CD14-positive monocyte (primary cell): Measurements from ENCODE around the gene KRT73. TPM values are rescaled to one million over a fixed set of nuclear protein-coding genes. Genes with fewer than 3 reads are reported as not detected.

ENCODE experiments used
- DNase-seq, 3 donors: peaks; one replicate each; pipeline ENCODE4 v3.0.0-alpha.2; 2011 to 2022
- H2AFZ ChIP-seq: 2 replicates; pipeline ENCODE4 v1.6.0; 2012; ENCODE audit warnings: mild to moderate bottlenecking, low read depth, low read length, inconsistent platforms; ENCODE audit not compliant: insufficient read depth, poor library complexity, severe bottlenecking
- H3K27ac ChIP-seq, 2 donors: 1 replicate in 1 of 2; 2 replicates in 1 of 2; pipeline ENCODE4 v1.5.1; 2012 to 2013; ENCODE audit warnings: low read length in 2 of 2, control low read depth in 1 of 2, inconsistent platforms in 1 of 2, low read depth in 1 of 2, mild to moderate bottlenecking in 1 of 2
- H3K27me3 ChIP-seq, 2 donors: one replicate each; pipeline versions ENCODE4 v1.6.0 to v1.6.1; 2011 to 2013; ENCODE audit warnings: low read length in 2 of 2; ENCODE audit not compliant: control insufficient read depth in 2 of 2, insufficient read depth in 2 of 2
- H3K36me3 ChIP-seq, 2 donors: replicated peaks in 1 of 2; 1 replicate in 1 of 2; 2 replicates in 1 of 2; pipeline versions ENCODE4 v1.5.1 to v1.6.1; 2012 to 2013; ENCODE audit warnings: low read length in 2 of 2, control low read depth in 1 of 2, inconsistent platforms in 1 of 2, mild to moderate bottlenecking in 1 of 2; ENCODE audit not compliant: insufficient read depth in 2 of 2, control insufficient read depth in 1 of 2
- H3K4me1 ChIP-seq, 2 donors: 1 replicate in 1 of 2; 2 replicates in 1 of 2; pipeline versions ENCODE4 v1.5.1 to v1.6.1; 2012 to 2013; ENCODE audit warnings: low read length in 2 of 2, control low read depth in 1 of 2, inconsistent platforms in 1 of 2, mild to moderate bottlenecking in 1 of 2, moderate library complexity in 1 of 2; ENCODE audit not compliant: insufficient read depth in 2 of 2, control insufficient read depth in 1 of 2
- H3K4me2 ChIP-seq: replicated peaks from 2 replicates; pipeline ENCODE3; 2012; ENCODE audit warnings: low read length, moderate library complexity, mild to moderate bottlenecking; ENCODE audit not compliant: poor library complexity, severe bottlenecking; ENCODE audit errors: extremely low read depth
- H3K4me3 ChIP-seq, 3 experiments: fragments of 200-600 bp in 1 of 3; sonication (generic) in 1 of 3; replicated peaks in 1 of 3; 1 replicate in 2 of 3; 2 replicates in 1 of 3; pipeline ENCODE4 v1.5.1; 2011 to 2013; ENCODE audit warnings: low read length in 3 of 3, mild to moderate bottlenecking in 3 of 3, control low read depth in 2 of 3, low read depth in 2 of 3, inconsistent platforms in 1 of 3, moderate library complexity in 1 of 3
- H3K79me2 ChIP-seq: 2 replicates; pipeline ENCODE4 v1.6.0; 2012; ENCODE audit warnings: mild to moderate bottlenecking, control low read depth, inconsistent platforms, low read length, moderate library complexity; ENCODE audit not compliant: insufficient read depth
- H3K9ac ChIP-seq: 2 replicates; pipeline ENCODE4 v1.6.0; 2017; ENCODE audit warnings: low read length, mild to moderate bottlenecking; ENCODE audit not compliant: insufficient read depth, poor library complexity, severe bottlenecking
- H3K9me3 ChIP-seq, 2 donors: replicated peaks in 1 of 2; 1 replicate in 1 of 2; 2 replicates in 1 of 2; pipeline versions ENCODE4 v1.5.1 to v1.6.1; 2012 to 2013; ENCODE audit warnings: low read length in 2 of 2, control low read depth in 1 of 2; ENCODE audit not compliant: control insufficient read depth in 1 of 2, insufficient read depth in 1 of 2
- H4K20me1 ChIP-seq: 2 replicates; pipeline ENCODE4 v1.6.0; 2012; ENCODE audit warnings: mild to moderate bottlenecking, low read length, control low read depth, moderate library complexity; ENCODE audit not compliant: insufficient read depth
- H3K27ac Mint-ChIP-seq, 7 donors: one replicate each; pipeline ENCODE4 v1.8.0; 2020; ENCODE audit warnings: mild to moderate bottlenecking in 7 of 7, mixed read lengths in 7 of 7, moderate library complexity in 6 of 7, inconsistent platforms in 2 of 7
- H3K27me3 Mint-ChIP-seq, 3 donors: one replicate each; pipeline ENCODE4 v1.8.0; 2021 to 2022; ENCODE audit warnings: low read depth in 3 of 3, mild to moderate bottlenecking in 3 of 3, mixed read lengths in 3 of 3, moderate library complexity in 3 of 3, inconsistent platforms in 1 of 3
- H3K36me3 Mint-ChIP-seq, 2 donors: one replicate each; pipeline ENCODE4 v1.8.0; 2020; ENCODE audit warnings: mixed read lengths in 2 of 2, inconsistent platforms in 1 of 2, mild to moderate bottlenecking in 1 of 2
- H3K4me1 Mint-ChIP-seq: one replicate; pipeline ENCODE4 v1.8.0; 2020; ENCODE audit warnings: mild to moderate bottlenecking, mixed read lengths
- H3K4me3 Mint-ChIP-seq, 2 donors: one replicate each; pipeline ENCODE4 v1.8.0; 2020; ENCODE audit warnings: mild to moderate bottlenecking in 2 of 2, mixed read lengths in 2 of 2, moderate library complexity in 1 of 2
- H3K9me3 Mint-ChIP-seq, 7 donors: one replicate each; pipeline ENCODE4 v1.8.0; 2020 to 2022; ENCODE audit warnings: mixed read lengths in 7 of 7, mild to moderate bottlenecking in 6 of 7, moderate library complexity in 6 of 7, inconsistent platforms in 2 of 7
- CTCF ChIP-seq: fragments of 200-600 bp; IDR thresholded peaks from one replicate; pipeline ENCODE4 v1.8.0; 2022; ENCODE audit warnings: antibody characterized with exemption, mild to moderate bottlenecking
- WGBS: methylation state at CpG from one replicate; pipeline ENCODE4 v1.1.5; 2013; ENCODE audit warnings: missing lambda C conversion rate; ENCODE audit not compliant: insufficient coverage; 5-methylcytosine and 5-hydroxymethylcytosine counted together
- intact Hi-C, 2 donors: fragments of 100-400 bp; cut with micrococcal nuclease; formaldehyde crosslinking; loops; one replicate each; pipeline versions ENCODE4 v1.15.0 to v1.15.1; 2023
- polyA plus RNA-seq, 3 donors: library from polyadenylated mRNA; depleted of rRNA in 1 of 3; unstranded in 2 of 3; stranded (reverse) in 1 of 3; fragments of 300-500 nt in 2 of 3; fragments of >200 nt in 1 of 3; fragmentation: Illumina TruSeq in 2 of 3; gene quantifications; 1 replicate in 2 of 3; 2 replicates in 1 of 3; pipeline ENCODE4 v1.2.3, GENCODE V29; 2012 to 2021

Gene KRT73
- polyA plus RNA-seq, 3 donors = not detected

DNA sequence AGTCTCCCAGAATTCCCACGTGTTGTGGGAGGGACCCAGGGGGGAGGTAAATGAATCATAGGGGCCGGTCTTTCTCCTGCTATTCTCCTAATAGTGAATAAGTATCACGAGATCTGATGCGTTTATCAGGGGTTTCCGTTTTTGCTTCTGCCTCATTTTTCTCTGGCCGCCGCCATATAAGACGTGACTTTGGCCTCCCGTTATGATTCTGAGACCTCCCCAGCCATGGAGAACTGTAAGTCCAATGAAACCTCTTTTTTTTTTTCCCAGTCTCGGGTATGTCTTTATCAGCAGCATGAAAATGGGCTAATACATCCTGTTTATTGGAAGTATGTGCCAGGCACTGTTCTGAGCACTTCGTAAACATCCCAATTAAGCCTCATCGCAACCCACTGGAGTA is 17.9 kb downstream of the KRT73 start:
- Histone ChIP-seq H3K9ac (no peak overlapping the region), H2AFZ (no peak overlapping the region), H3K9me3 (peaks cover 0 to 5% of the 10 kb centered on the region in 2 donors), H4K20me1 (no peaks in the 10 kb centered on the region), H3K27me3 (peaks cover 19 to 28% of the 10 kb centered on the region in 2 donors), H3K4me2 (no peak overlapping the region), H3K36me3 (no peaks in the 10 kb centered on the region), H3K4me3 (no peak overlapping the region), H3K79me2 (no peaks in the 10 kb centered on the region), H3K4me1 (no peaks in the 10 kb centered on the region), H3K27ac (no peak overlapping the region)
- no peaks in the 10 kb centered on the region for H3K4me1 Mint-ChIP-seq
- 96% methylated on average over 8 of the region's 12 CpGs for WGBS
- no peak for DNase-seq
- no peaks in the 10 kb centered on the region for H3K36me3 Mint-ChIP-seq
- TF ChIP-seq CTCF = no peak
- H3K27me3 Mint-ChIP-seq = peaks cover 21 to 40% (median 31%) of the 10 kb centered on the region in 3 donors
- intact Hi-C loops = no loop called here
- H3K27ac Mint-ChIP-seq = no peak overlapping the region
- peaks cover 0 to 11% (median 5%) of the 10 kb centered on the region in 7 donors for H3K9me3 Mint-ChIP-seq
- peak overlapping the region in 1 of 2 donors; percentile 60 for H3K4me3 Mint-ChIP-seq

DNA sequence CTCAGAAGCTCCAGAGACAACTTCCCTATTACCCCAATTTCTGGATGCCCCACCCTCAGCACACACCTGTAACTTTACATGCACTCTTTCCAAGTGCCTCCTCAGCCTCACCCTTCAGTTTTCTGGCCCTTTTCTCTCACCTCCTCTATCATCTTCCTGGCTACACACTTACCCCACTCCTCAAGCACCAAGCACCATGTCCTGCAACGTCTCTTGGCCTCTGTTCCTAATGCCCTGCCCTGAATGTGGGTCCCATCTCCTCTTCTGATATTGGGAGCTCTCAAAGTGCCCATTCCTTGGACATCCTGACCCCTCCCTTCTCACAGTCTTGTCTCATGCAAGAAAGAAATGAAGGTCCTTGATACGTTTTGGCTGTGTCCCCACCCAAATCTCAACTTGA is 18.3 kb downstream of the KRT73 start:
- intact Hi-C loops = no loop called here
- peaks cover 19 to 28% of the 10 kb centered on the region in 2 donors for H3K27me3 ChIP-seq
- 67% methylated on average over 1 of the region's 2 CpGs for WGBS
- H3K79me2 ChIP-seq = no peaks in the 10 kb centered on the region
- H3K4me2 ChIP-seq = no peak overlapping the region
- Mint-ChIP-seq H3K4me1 (no peaks in the 10 kb centered on the region), H3K9me3 (peaks cover 0 to 11% (median 5%) of the 10 kb centered on the region in 7 donors), H3K36me3 (no peaks in the 10 kb centered on the region), H3K4me3 (peak overlapping the region in 1 of 2 donors; percentile 60), H3K27ac (no peak overlapping the region), H3K27me3 (peaks cover 21 to 40% (median 31%) of the 10 kb centered on the region in 3 donors)
- H3K27ac ChIP-seq = no peak overlapping the region
- H3K4me3 ChIP-seq = no peak overlapping the region
- DNase-seq = no peak
- H3K36me3 ChIP-seq = no peaks in the 10 kb centered on the region
- no peaks in the 10 kb centered on the region for H4K20me1 ChIP-seq
- no peak overlapping the region for H2AFZ ChIP-seq
- peaks cover 0 to 5% of the 10 kb centered on the region in 2 donors for H3K9me3 ChIP-seq
- H3K9ac ChIP-seq = no peak overlapping the region
- no peak for TF ChIP-seq CTCF
- no peaks in the 10 kb centered on the region for H3K4me1 ChIP-seq
